PC-3 (cell line): ENCODE data around the gene PDYN.

Source experiments
- CTCF ChIP-seq: fragments of 300-600 bp; sonication (generic); conservative IDR thresholded peaks from 2 replicates; pipeline ENCODE4 v1.5.1; 2017; ENCODE audit warnings: antibody characterized with exemption, low read depth, mild to moderate bottlenecking, low read length
- EZH2 ChIP-seq: fragments of 300-600 bp; sonication (generic); IDR thresholded peaks from one replicate; pipeline ENCODE4 v1.6.1; 2017; ENCODE audit warnings: antibody characterized with exemption, mild to moderate bottlenecking, low read length; ENCODE audit not compliant: unreplicated experiment
- EZH2phosphoT487 ChIP-seq: fragments of 300-600 bp; sonication (generic); IDR thresholded peaks from 2 replicates; pipeline ENCODE4 v1.6.1; 2018; ENCODE audit warnings: mild to moderate bottlenecking, antibody characterized with exemption, low read length, borderline replicate concordance

- no peak for TF ChIP-seq CTCF
- no peak for TF ChIP-seq EZH2phosphoT487
- no peak for TF ChIP-seq EZH2
These were observed 65.1 kb downstream of the PDYN start for GRCh38 chr20:1928782-1929181.
